ENCODE measurements around the gene ASIC2.

DNA sequence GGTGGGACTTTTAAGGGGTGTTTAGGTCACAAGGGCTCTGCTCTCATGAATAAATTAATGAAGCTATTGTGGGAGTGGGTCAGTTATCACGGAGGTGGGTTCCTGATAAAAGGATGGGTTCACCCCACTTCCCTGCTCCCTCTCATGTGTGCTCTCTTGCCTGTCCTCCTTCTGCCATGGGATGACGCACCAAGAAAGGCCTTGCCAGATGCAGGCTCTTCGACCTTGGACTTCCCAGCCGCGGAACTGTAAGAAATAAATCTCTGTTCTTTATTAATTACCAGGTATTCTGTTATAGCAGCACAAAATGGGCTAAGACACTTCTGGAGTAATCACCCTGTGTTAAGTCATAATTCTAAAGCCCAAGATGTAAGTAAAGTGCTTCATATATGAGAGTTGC is 141.5 kb downstream of the ASIC2 start:
- TF ChIP-seq, protein P1, sequence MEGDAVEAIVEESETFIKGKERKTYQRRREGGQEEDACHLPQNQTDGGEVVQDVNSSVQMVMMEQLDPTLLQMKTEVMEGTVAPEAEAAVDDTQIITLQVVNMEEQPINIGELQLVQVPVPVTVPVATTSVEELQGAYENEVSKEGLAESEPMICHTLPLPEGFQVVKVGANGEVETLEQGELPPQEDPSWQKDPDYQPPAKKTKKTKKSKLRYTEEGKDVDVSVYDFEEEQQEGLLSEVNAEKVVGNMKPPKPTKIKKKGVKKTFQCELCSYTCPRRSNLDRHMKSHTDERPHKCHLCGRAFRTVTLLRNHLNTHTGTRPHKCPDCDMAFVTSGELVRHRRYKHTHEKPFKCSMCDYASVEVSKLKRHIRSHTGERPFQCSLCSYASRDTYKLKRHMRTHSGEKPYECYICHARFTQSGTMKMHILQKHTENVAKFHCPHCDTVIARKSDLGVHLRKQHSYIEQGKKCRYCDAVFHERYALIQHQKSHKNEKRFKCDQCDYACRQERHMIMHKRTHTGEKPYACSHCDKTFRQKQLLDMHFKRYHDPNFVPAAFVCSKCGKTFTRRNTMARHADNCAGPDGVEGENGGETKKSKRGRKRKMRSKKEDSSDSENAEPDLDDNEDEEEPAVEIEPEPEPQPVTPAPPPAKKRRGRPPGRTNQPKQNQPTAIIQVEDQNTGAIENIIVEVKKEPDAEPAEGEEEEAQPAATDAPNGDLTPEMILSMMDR (conservative IDR thresholded peaks at IDR 0.05; ENCODE audit: low read depth, low read length): no peak
- TF ChIP-seq EZH2 (IDR thresholded peaks at IDR 0.05; ENCODE audit: low read length, unreplicated experiment) (no peak), EZH2phosphoT487 (IDR thresholded peaks at IDR 0.05; ENCODE audit: borderline replicate concordance, low read length) (no peak)
